Daoy (cell line): ENCODE results near the gene BLOC1S1. TPM values are rescaled to one million over a fixed set of nuclear protein-coding genes. Genes with fewer than 3 reads are reported as not detected.

Source experiments
- DNase-seq: peaks from one replicate; pipeline ENCODE4 v3.0.0-alpha.2; 2015; ENCODE audit warnings: low read depth
- total RNA-seq: library from RNA; depleted of rRNA; stranded (reverse); fragments of >200 nt; shearing (Covaris generic); gene quantifications from 2 replicates; pipeline ENCODE4 v1.2.3, GENCODE V29; 2014

Gene BLOC1S1
- total RNA-seq, 1 experiment from 2014 or later: 135 TPM

- DNase-seq: no peak
Measured at GRCh38 chr12:55711786-55712553, 3.9 kb upstream of the BLOC1S1 start.

DNA sequence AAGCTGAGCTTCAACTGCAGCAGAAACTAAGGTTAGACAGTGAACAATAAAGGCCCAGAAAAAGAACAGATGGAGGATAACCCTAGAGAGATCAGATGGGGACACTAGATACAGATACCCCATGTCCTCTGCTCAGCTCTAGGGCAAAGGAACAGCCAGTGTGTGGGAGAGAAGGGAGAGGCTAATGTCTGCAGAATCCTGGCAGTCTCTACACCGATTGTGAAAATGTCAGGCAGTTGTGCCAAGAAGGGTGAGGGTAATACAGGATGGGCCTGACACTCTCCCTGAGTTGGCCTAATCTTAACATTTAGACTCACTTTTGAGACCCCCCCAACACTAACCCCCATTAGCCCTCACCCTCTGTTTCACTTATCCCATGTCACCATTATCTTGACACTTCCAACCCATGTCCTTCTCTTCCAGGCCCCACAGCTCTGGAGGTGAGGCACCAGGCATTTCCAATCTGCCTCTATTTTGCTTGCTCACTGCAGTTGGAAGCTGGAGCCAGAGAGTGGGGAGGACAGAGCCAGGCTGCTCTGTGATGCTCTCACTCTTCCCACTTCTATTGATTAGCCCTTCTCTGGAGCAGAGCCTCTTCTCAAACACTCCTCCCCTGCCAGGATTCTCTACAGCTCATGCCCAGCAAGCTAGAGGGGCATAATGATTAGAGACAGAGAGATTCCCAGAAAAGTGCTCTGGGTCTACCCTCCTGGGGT lies 3.0 kb upstream of the BLOC1S1 start:
- no peak for DNase-seq

- no peak for DNase-seq
Measured at GRCh38 chr12:55713721-55714120, 2.1 kb upstream of the BLOC1S1 start.

GRCh38 chr12:55715169-55715764 lies 579 bp upstream of the BLOC1S1 start:
- DNase-seq: no peak

- no peak for DNase-seq
Measured at GRCh38 chr12:55716582-55716957, 724 bp downstream of the BLOC1S1 start.

DNA sequence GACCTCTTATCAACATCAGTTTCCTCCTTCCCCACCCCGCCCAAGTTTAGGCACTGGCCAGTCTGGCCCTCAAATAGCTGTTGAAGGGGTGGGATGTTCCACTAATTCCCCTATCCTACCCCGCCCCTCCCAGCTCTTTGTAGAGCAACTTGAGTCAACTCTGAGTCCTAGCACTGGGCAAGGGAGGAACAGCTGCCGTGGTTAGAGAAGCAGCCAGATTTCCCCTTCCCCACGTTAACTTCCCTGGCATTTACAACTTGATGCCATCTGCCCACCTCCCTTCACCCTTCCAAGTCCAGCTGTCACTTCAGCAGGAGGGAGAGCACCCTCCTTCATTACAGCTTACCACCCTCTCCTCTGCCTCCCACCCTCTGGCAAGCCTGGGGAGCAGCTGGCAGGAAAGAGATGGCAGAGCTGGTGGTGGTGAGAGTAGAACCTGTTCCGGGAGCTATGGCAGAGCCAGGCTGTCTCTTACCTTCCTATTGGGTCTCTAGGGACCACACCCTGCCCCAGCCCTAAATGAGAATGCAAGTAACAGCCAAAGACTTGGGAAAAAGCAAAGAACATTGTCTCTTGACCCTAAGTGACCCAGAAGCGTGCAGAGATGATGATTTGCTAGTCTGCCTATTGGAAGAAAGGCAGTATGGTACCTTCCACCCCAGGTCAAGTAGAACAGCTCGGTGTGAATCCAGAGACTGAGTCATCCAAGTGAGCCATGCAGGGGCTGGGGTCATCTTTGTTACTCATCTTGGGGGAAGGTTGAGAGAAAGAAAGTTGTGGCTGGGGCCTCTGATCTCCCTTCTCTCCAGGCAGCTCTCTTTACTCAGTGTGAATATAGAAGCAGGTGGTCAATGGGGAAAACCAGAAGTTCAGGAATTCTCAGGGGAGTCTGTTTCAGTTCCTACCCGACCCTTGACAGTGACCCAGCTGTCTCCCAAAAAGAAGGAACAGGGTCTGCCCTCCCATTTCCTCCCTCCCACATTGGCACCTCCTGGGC lies 1.5 kb downstream of the BLOC1S1 start:
- peak; percentile 84 for DNase-seq

- DNase-seq: peak; percentile 66
Measured at GRCh38 chr12:55718015-55718414, 2.2 kb downstream of the BLOC1S1 start.

- DNase-seq: no peak
Measured at GRCh38 chr12:55718624-55719275, 2.9 kb downstream of the BLOC1S1 start.

DNA sequence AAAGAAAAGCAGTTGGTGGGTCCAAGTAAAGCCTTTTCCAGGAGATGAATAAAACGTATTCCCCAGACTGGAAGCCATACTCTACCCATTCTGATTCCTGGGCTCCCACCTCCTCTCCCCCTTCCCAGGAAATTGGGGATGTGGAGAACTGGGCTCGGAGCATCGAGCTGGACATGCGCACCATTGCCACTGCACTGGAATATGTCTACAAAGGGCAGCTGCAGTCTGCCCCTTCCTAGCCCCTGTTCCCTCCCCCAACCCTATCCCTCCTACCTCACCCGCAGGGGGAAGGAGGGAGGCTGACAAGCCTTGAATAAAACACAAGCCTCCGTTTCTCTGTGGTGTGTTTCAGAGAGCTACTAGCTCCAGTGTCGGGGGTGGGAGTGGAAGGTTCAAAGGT lies 3.5 kb downstream of the BLOC1S1 start:
- no peak for DNase-seq

- no peak for DNase-seq
Measured at GRCh38 chr12:55720071-55720564, 4.3 kb downstream of the BLOC1S1 start, which contains the start of gene RDH5. Gene RDH5 (plus strand): TSS chr12:55720393. CDS start chr12:55721185, 792 bp downstream.

DNA sequence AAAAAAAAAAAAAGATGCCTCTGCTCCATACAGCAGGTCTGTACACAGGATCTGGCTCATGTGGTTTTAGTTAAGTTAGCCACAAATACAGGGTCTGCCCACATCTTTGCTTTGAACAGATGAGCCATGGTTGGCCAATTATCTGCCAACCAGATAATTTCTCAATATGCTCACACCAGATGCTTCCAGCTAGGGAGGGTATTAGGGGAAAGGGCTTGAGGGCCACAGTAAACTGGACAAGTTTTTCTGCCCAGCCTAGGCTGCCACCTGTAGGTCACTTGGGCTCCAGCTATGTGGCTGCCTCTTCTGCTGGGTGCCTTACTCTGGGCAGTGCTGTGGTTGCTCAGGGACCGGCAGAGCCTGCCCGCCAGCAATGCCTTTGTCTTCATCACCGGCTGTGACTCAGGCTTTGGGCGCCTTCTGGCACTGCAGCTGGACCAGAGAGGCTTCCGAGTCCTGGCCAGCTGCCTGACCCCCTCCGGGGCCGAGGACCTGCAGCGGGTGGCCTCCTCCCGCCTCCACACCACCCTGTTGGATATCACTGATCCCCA lies 5.1 kb downstream of the BLOC1S1 start:
- peak; percentile 93 for DNase-seq

DNA sequence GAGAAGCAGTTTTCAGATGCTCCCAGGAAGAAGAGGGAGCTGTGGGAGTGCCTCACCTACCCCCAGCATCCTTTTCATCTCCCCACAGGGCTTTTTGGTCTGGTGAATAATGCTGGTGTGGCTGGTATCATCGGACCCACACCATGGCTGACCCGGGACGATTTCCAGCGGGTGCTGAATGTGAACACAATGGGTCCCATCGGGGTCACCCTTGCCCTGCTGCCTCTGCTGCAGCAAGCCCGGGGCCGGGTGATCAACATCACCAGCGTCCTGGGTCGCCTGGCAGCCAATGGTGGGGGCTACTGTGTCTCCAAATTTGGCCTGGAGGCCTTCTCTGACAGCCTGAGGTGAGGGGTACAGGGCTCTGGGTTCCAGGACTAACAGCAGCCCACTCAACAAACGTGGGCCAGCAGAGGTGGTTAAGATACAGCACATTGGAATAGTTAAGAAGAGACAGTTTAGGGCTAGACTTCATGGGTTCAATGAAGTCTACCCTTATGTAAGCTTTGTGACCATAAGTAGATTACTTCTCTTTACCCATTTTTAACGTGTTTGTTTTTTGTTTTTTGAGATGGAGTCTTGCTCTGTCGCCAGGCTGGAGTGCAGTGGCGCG lies 5.9 kb downstream of the BLOC1S1 start:
- DNase-seq: no peak

DNA sequence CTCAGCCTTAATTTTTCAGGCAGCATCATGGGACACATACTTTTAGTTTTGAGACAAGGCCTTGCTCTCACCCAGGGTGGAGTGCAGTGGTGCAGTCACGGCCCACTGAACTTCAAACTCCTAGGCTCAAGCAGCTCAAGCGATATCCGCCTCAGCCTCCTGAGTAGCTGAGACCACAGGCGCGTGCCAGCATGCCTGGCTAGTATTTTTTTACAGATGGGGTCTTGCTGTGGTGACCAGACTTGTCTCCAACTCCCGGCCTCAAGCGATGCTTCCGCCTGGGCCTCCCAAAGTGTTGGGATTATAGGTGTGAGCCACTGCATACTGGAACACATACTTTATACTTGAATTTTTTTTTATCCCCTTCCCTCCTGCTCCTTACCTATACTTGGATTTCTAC lies 7.1 kb downstream of the BLOC1S1 start:
- no peak for DNase-seq

- no peak for DNase-seq
Measured at GRCh38 chr12:55723516-55724225, 7.8 kb downstream of the BLOC1S1 start.

DNA sequence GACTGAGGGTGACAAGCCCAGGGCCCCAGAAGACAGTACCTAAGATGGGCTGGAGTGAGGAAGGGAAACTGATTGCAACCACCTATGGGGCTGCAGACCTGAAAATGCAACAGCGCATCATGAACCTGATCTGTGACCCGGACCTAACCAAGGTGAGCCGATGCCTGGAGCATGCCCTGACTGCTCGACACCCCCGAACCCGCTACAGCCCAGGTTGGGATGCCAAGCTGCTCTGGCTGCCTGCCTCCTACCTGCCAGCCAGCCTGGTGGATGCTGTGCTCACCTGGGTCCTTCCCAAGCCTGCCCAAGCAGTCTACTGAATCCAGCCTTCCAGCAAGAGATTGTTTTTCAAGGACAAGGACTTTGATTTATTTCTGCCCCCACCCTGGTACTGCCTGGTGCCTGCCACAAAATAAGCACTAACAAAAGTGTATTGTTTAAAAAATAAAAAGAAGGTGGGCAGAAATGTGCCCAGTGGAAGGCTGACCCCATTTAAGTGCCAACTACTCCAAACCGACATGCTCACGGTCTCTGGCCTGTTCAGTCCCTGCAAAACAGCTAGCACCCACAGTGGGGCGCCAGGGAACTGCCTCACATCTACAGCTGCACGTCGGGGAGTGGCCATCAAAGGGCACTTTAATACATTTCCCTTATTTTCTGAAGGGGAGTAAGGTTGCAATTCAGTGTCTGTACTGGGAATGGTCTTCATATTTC lies 8.5 kb downstream of the BLOC1S1 start:
- peak; percentile 68 for DNase-seq

DNA sequence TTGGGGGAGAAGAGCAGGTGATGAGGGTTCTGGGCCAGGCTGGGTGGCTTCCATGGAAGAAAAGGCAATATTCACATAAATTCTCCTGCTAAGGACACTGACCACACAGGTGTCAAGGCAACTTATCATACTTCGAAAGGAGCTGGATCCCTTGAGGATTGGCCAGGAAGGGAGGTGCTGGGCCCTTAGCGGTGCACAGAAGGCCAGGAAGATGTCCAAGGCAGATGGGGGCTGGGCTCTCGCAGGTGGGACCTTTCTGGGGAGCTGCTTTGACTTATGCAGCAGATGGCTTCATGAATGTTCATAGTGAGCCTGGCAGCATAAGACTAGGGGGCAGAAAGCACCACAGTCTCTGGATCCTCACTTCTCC lies 9.1 kb downstream of the BLOC1S1 start:
- no peak for DNase-seq

- DNase-seq: no peak
Measured at GRCh38 chr12:55725556-55725955, 9.7 kb downstream of the BLOC1S1 start.

- DNase-seq: no peak
Measured at GRCh38 chr12:55726971-55727370, 11.1 kb downstream of the BLOC1S1 start.

DNA sequence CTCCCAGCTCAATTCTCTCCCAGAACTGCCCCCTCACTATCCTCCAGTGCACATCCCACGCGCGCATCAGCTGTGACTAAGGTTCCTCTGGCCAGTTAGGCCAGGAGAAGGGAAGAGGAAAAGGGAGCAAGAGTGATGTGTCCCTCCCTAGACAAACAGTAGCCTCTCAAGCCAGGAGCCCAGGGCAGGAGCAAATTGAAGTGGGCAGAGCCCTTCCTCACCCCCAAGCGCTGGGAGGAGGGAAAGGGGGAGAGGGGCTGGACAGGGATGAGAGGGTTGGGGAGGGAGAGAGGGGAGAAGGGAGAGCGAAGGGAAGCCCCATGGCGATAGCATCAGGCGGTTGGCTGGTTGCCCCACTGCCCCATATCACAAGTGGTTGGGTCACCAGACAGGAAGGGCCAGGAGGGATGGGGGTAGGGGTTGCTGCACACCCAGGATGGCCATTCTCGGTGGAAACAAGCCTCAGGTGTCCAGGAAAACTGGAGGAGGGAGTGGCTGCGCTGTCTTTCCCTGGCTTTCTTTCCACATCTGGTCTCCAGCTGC lies 11.9 kb downstream of the BLOC1S1 start:
- peak; percentile 59 for DNase-seq
